HUDEP-2 (cell line): Measurements from ENCODE around the gene TLK1.

ENCODE experiments used
- DNase-seq, 76 experiments: peaks; one replicate each; lab custom pipeline; 2025; ENCODE audit not compliant: unreplicated experiment in 76 of 76; lab: John Stamatoyannopoulos, UW

TLK1 gene

DNA sequence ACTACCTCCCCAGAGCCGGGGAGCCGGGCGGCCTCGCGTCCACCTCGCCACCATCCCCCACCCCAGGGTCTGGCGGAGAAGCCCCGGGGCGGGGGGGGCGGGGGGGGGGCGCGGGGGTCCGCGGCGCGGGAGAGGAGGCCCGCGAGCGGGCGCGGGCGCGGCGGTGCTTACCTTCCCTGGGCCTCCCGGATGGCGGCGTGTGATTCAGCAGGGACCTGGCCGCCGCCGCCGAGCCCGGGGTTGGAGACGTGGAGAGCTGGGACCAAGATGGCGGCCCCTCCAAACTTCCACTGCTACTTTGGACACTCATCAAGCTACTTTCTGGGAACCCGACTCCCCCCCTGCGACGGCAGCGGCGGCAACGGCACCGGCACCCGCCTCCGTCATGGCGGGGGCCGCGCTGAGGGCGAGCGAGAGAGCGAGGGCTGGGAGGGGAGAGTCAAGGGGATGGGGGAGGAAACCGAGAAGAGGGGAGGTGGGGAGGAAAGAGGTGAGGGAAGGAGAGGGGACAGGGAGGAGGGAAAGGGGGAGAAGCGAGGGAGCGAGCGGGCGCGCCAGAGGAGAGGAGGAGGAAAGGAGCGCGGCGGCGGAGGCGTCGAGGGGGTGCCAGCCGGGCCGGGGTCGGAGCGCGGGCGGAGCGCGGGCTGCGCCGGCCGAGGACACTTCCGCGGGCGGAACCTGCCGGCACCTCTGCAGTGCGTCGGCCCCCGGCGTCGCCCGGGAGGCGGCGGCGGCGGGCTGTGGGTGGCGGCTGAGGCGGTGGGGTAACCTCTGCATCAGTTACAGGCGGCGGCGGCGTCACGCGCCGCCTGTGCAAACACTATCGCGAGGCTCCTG lies at the start of gene TLK1:
Gene TLK1, minus strand, starts transcription at position 775 of the 837 bp plus-strand sequence. Its CDS starts 465 bp downstream, at position 310.
- DNase-seq = peak in 58 of 76 experiments; percentile 7 to 80 (median 55)

- no peak for DNase-seq
These were observed 49.6 kb upstream of the TLK1 start for GRCh38 chr2:171210216-171210863.

DNA sequence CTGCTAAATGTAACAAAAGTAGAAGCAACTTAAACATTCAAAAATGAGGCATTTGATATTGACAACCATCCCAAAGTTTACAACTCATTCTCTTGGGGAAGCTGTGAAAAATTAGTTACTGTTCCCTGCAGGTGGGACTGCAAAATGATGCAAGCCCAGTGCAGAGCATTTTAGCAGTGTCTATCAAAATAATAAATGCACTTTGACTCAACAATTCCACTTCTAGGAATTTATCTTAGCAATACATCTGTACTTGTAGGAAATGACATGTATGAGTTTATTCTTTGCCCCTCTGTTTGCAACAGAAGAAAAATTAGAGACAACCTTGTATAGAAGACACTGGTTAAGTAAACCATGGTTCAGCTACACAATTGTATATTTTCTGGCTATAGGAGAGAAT lies 48.0 kb upstream of the TLK1 start:
- peak in 10 of 76 experiments; percentile 2 to 38 (median 15) for DNase-seq

- no peak for DNase-seq
These were observed 45.9 kb upstream of the TLK1 start for GRCh38 chr2:171206422-171207115.

GRCh38 chr2:171205551-171205950 lies 44.9 kb upstream of the TLK1 start:
- DNase-seq = no peak

DNA sequence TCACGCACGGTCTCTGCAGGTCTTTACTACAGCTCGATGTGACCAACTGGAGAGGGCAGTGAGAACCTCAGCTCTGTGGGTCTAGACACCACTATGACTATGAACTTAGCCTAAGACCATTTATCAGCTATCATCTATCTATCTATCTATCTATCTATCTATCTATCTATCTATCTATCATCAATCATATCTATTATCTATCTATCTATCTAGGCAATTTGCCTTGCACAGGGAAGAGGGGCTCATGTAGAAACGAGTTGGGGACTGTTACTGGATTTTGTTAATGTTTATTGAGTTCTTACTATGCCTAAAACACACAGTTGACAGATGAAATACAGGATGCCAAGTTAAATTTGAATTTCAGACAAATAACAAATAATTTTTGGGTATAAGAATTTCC lies 41.1 kb upstream of the TLK1 start:
- no peak for DNase-seq

GRCh38 chr2:171201271-171201670 lies 40.6 kb upstream of the TLK1 start:
- no peak for DNase-seq

DNA sequence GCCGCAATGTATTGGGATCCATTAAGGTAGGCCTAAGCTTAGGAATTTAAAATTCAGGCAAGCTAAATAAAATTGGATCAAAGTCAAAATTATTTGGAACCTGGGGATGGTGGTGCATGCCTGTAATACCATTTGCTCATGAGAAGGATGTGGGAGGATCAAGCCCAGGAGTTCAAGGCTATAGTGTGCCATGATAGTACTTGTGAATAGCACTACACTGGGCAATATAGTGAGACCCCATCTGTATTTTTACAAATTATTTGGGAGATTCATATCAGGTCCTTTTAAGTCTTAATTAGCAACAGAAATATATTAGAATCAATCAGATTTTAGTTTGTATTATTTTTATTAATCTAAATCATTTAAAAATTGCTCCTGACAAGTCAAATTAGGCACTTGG lies 39.8 kb upstream of the TLK1 start:
- DNase-seq = no peak

DNA sequence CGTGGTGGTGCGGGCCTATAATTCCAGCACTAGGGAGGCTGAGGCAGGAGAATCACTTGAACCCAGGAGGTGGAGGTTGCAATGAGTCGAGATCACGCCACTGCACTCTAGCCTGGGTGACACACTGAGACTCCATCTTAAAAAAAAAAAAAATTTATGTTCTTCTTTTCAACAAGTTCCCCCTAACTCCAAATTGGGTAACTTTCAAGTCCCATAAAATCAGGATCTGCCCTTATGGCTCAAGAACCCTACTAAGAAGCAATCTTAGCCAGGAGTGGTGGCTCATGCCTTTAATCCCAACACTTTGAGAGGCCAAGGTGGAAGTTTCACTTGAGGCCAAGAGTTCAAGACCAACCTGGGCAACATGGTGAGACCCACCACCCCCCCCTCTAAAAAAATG lies 30.3 kb upstream of the TLK1 start:
- DNase-seq = no peak

DNA sequence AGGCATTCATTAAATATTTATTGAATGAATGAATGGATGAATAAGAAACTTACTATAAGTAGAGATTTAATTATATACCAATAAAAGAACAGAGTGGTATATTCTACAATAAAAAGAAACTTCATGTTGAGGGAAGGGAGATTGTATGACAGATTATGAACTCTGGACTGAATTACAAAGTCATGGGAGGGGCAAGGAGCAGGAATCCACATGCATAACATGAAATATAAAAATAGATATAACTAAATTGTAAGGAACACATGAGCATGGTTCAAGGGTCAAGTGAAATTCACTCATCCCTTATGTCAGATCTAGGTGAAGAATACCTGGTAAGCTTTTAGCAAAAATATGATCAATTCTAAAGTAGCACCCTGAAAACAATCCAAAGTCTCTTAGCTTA lies 27.1 kb upstream of the TLK1 start:
- no peak for DNase-seq

DNA sequence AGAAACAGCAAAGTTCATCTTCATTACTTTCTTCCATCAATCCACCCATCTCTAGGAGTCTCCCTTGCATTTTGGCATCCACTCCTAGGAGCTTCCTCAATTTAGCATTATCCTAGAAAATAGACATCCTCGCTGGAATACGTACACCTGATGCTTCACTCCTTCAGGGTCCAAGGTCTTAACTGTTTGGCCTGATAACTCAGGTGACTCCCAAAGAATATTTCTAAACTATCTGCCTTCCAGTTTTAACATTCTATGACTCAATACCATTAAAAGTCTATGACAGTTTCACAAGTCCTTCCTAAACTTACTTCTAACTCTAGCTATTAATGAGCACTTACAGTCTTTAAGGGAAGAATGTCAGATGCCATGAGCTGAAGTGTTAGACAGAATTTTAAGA lies 26.5 kb upstream of the TLK1 start:
- DNase-seq = no peak

GRCh38 chr2:171185941-171186340 lies 25.2 kb upstream of the TLK1 start:
- no peak for DNase-seq

- no peak for DNase-seq
These were observed 24.6 kb upstream of the TLK1 start for GRCh38 chr2:171185165-171185818.

DNA sequence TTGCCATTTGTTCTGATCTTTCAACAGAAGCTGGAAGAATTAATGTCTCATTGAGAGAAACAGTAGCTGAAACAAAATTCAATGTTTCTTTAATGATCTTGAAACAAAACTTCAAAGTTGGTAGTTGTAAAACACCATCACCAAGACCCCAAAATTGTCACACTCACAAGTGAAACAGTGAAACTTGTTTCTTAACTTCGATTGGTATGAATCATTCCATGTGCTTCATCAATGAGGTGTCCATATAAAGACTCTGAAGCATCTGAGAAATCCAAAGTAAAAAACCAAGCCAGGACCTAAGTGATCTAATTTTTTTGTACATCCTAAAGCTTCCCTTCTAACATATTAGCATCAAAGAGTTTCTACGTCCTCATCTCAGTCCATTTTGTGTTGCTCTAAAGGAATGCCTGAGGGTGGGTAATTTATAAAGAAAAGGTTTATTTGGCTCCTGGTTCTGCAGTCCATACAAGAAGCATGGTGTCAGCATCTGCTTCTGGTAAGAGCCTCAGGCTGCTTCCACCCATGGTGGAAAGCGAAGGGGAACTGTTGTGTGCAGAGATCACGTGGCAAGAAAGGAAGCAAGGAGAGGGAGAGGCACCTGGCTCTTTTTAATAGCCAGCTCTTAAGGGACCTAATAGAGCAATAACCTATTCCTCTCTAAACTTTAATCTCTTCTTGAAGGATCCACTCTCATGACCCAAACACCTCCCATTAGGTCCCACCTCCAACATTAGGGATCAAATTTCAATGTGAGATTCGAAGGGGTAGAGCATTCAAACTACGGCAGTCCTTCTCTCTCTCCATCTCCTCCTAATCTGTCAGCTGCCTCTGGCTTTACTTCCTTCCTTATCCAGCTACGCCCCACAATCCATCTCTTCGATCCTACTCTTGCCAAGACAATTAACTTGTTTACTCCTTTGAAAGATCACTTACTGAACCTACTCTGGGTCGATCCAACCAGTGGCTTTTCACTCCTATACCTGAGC lies 20.7 kb upstream of the TLK1 start:
- DNase-seq = no peak

DNA sequence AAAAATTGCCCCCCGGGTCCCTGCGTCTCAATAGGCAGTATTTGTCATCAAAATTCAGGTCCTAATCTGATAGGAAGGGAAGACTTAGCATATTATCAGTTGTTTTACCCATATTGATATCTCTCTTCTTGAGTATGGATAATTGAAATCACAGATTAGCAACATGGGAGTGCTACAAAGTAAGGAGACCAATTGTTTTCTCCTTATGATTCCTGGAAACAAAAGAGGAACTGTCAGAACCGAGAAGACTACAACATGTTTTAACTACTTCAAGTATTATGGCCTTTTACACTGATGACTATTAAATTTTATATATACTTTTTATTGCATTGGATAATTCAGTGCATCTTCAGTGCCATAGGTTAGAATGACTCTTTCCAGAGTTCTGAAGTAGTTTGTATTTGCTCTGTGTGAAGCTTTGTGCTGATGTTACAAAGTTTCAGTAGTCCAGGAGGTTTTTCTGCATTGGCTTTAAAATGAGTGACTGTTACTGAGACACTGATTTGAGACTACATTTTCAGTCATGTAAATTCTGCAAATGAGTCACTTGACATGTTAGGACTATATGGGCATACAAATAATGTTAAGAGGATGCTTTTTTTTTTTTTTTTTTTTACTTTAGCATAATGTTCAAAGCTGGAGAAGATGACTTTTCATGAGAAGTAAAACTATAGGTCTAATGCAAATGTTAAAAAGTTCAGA lies 19.7 kb upstream of the TLK1 start:
- no peak for DNase-seq

- no peak for DNase-seq
These were observed 18.3 kb upstream of the TLK1 start for GRCh38 chr2:171178993-171179392.

DNA sequence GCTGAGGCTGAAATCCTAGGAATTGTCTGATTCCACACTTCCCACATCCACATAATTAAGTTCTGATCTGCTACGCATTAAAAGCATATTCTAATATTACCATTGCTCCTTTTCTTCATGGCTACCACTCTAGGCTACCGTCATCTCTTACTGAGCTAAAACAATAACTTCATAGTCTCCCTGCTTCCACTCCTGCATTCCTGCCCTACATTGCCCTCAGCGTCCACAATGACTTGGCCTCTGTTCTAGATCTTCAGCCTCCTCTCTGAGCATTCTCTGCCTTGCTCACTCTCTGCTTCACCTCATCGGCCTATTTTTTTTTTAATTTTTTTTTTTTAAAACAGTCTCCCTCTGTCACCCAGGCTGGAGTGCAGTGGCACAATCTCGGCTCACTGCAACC lies 15.8 kb upstream of the TLK1 start:
- no peak for DNase-seq

GRCh38 chr2:171174075-171174474 lies 13.4 kb upstream of the TLK1 start:
- no peak for DNase-seq

DNA sequence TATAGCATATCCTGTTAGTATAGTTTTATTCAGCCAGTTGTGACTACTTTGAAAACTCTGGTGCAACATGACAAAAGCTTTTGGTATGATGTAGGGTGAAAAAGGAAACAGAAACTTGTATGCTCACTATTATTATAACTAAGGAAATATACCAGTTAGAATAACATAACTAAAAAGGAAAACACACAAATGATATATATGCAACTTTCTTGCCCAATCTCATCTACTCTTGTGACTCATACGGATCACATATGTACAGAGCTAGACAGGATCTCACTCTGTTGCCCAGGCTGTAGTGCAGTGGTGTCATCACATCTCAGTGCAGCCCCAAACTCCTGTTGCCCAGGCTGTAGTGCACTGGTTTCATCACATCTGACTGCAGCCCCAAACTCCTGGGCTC lies 12.4 kb upstream of the TLK1 start:
- DNase-seq = no peak
